Mesenchymal stem cell (in vitro differentiated cells and primary cell): ENCODE measurements around the gene KLHL25.

ENCODE experiments used
- DNase-seq: peaks from one replicate; pipeline ENCODE4 v3.0.0-alpha.2; 2013
- H2AFZ ChIP-seq: one replicate; pipeline ENCODE4 v1.6.1; 2013; ENCODE audit warnings: low read depth, mild to moderate bottlenecking, control low read depth, inconsistent platforms, low read length, moderate library complexity
- H2AK5ac ChIP-seq: 2 replicates; pipeline ENCODE4 v1.6.1; 2013; ENCODE audit warnings: low read length, moderate library complexity, mild to moderate bottlenecking, inconsistent platforms; ENCODE audit not compliant: severe bottlenecking
- H2BK120ac ChIP-seq: one replicate; pipeline ENCODE4 v1.6.1; 2013; ENCODE audit warnings: low read depth, mild to moderate bottlenecking, inconsistent platforms, low read length, moderate library complexity
- H2BK12ac ChIP-seq, 2 experiments: one replicate each; pipeline ENCODE4 v1.6.1; 2013; ENCODE audit warnings: inconsistent platforms in 2 of 2, low read length in 2 of 2, mild to moderate bottlenecking in 2 of 2, moderate library complexity in 2 of 2, control low read depth in 1 of 2
- H2BK15ac ChIP-seq: one replicate; pipeline ENCODE4 v1.6.1; 2013; ENCODE audit warnings: mild to moderate bottlenecking, low read depth, inconsistent platforms; ENCODE audit not compliant: poor library complexity, severe bottlenecking
- H2BK5ac ChIP-seq: 2 replicates; pipeline ENCODE4 v1.6.1; 2013; ENCODE audit warnings: low read depth, mild to moderate bottlenecking, low read length, control low read depth, inconsistent platforms; ENCODE audit not compliant: poor library complexity, severe bottlenecking
- H3K14ac ChIP-seq, 2 experiments: one replicate each; pipeline ENCODE4 v1.6.1; 2013; ENCODE audit warnings: inconsistent platforms in 2 of 2, low read length in 2 of 2, control low read depth in 1 of 2, mild to moderate bottlenecking in 1 of 2, moderate library complexity in 1 of 2
- H3K18ac ChIP-seq, 2 experiments: one replicate each; pipeline ENCODE4 v1.6.1; 2013; ENCODE audit warnings: inconsistent platforms in 2 of 2, low read length in 2 of 2, control low read depth in 1 of 2, low read depth in 1 of 2, mild to moderate bottlenecking in 1 of 2
- H3K23ac ChIP-seq, 2 experiments: one replicate each; pipeline ENCODE4 v1.6.1; 2013; ENCODE audit warnings: inconsistent platforms in 2 of 2, low read length in 2 of 2, mild to moderate bottlenecking in 2 of 2, moderate library complexity in 2 of 2, control low read depth in 1 of 2
- H3K27ac ChIP-seq: 2 replicates; pipeline ENCODE4 v1.5.1; 2013; ENCODE audit warnings: mild to moderate bottlenecking, moderate library complexity, low read length, control low read depth, inconsistent platforms; ENCODE audit not compliant: poor library complexity, severe bottlenecking
- H3K27me3 ChIP-seq, 2 experiments: 2 replicates each; pipeline versions ENCODE4 v1.6.1 to v1.7.0; 2013; ENCODE audit warnings: low read length in 2 of 2, mild to moderate bottlenecking in 2 of 2, moderate library complexity in 2 of 2, control low read depth in 1 of 2, inconsistent platforms in 1 of 2; ENCODE audit not compliant: control insufficient read depth in 1 of 2, insufficient read depth in 1 of 2
- H3K36me3 ChIP-seq, 2 experiments: 2 replicates each; pipeline versions ENCODE4 v1.6.1 to v1.7.0; 2013; ENCODE audit warnings: low read length in 2 of 2, control low read depth in 1 of 2, inconsistent platforms in 1 of 2, low read depth in 1 of 2, mild to moderate bottlenecking in 1 of 2; ENCODE audit not compliant: insufficient read depth in 2 of 2, control insufficient read depth in 1 of 2
- H3K4ac ChIP-seq, 2 experiments: one replicate each; pipeline ENCODE4 v1.6.1; 2013; ENCODE audit warnings: inconsistent platforms in 2 of 2, low read length in 2 of 2, mild to moderate bottlenecking in 2 of 2, moderate library complexity in 2 of 2, control low read depth in 1 of 2, low read depth in 1 of 2
- H3K4me1 ChIP-seq: 2 replicates; pipeline ENCODE4 v1.6.1; 2013; ENCODE audit warnings: low read depth, low read length, control low read depth; ENCODE audit not compliant: control insufficient read depth, insufficient read depth
- H3K4me2 ChIP-seq: 2 replicates; pipeline ENCODE4 v1.6.1; 2013; ENCODE audit warnings: low read length, mild to moderate bottlenecking, inconsistent platforms; ENCODE audit not compliant: poor library complexity, severe bottlenecking
- H3K4me3 ChIP-seq, 2 experiments: 2 replicates each; pipeline versions ENCODE4 v1.5.1 to v1.7.0; 2013; ENCODE audit warnings: low read length in 2 of 2, mild to moderate bottlenecking in 2 of 2, control low read depth in 1 of 2, low read depth in 1 of 2; ENCODE audit not compliant: insufficient read depth in 1 of 2
- H3K79me1 ChIP-seq: replicated peaks from 2 replicates; pipeline ENCODE4 v1.6.1; 2013; ENCODE audit warnings: mild to moderate bottlenecking, control low read depth, low read length, inconsistent platforms; ENCODE audit not compliant: poor library complexity, severe bottlenecking
- H3K9ac ChIP-seq: 2 replicates; pipeline ENCODE4 v1.7.0; 2013; ENCODE audit warnings: mild to moderate bottlenecking, low read length, moderate library complexity
- H3K9me3 ChIP-seq: 2 replicates; pipeline ENCODE4 v1.7.0; 2013; ENCODE audit warnings: mild to moderate bottlenecking, low read length; ENCODE audit not compliant: control insufficient read depth
- H4K8ac ChIP-seq: one replicate; pipeline ENCODE4 v1.6.1; 2013; ENCODE audit warnings: inconsistent platforms, mild to moderate bottlenecking, low read length, moderate library complexity
- H4K91ac ChIP-seq: one replicate; pipeline ENCODE4 v1.6.1; 2013; ENCODE audit warnings: mild to moderate bottlenecking, low read length, inconsistent platforms
- WGBS: methylation state at CpG from one replicate; pipeline ENCODE4 v1.1.7; 2013; ENCODE audit warnings: mixed read lengths; 5-methylcytosine and 5-hydroxymethylcytosine counted together

Gene KLHL25

GRCh38 chr15:85757939-85758654 lies 36.6 kb downstream of the KLHL25 start:
- no peak overlapping the region for H4K91ac ChIP-seq
- no peak overlapping the region for H2BK120ac ChIP-seq
- no peak overlapping the region for H3K14ac ChIP-seq
- H3K23ac ChIP-seq, result no peak overlapping the region
- no peak for DNase-seq
- H3K9ac ChIP-seq, result no peak overlapping the region
- no peak overlapping the region for H2BK5ac ChIP-seq
- no peak overlapping the region for H2AFZ ChIP-seq
- H2AK5ac ChIP-seq, result no peak overlapping the region
- no peaks in the 10 kb centered on the region for H3K27me3 ChIP-seq
- no peak overlapping the region for H2BK15ac ChIP-seq
- H3K27ac ChIP-seq, result no peak overlapping the region
- 88% methylated on average over 17 of the region's 17 CpGs for WGBS
- no peaks in the 10 kb centered on the region for H3K9me3 ChIP-seq
- peaks cover 18% of the 10 kb centered on the region for H3K79me1 ChIP-seq
- peaks cover 0 to 39% of the 10 kb centered on the region in 2 experiments for H3K36me3 ChIP-seq
- H2BK12ac ChIP-seq, result no peak overlapping the region
- H3K4me2 ChIP-seq, result no peak overlapping the region
- no peak overlapping the region for H3K4ac ChIP-seq
- no peak overlapping the region for H3K4me3 ChIP-seq
- H3K4me1 ChIP-seq, result peaks cover 13% of the 10 kb centered on the region
- H4K8ac ChIP-seq, result no peak overlapping the region
- no peak overlapping the region for H3K18ac ChIP-seq

GRCh38 chr15:85757073-85757938 lies 37.4 kb downstream of the KLHL25 start:
- Histone ChIP-seq H3K79me1 (peaks cover 12% of the 10 kb centered on the region), H3K14ac (no peak overlapping the region), H4K8ac (no peak overlapping the region), H2BK5ac (no peak overlapping the region), H2BK15ac (no peak overlapping the region), H3K4ac (no peak overlapping the region), H3K9ac (no peak overlapping the region), H3K9me3 (no peaks in the 10 kb centered on the region), H4K91ac (no peak overlapping the region), H2AFZ (no peak overlapping the region), H2AK5ac (no peak overlapping the region), H3K4me3 (no peak overlapping the region), H3K27me3 (no peaks in the 10 kb centered on the region), H3K4me2 (no peak overlapping the region), H2BK120ac (no peak overlapping the region), H3K18ac (no peak overlapping the region), H3K4me1 (peaks cover 8% of the 10 kb centered on the region), H3K23ac (no peak overlapping the region), H3K36me3 (peaks cover 0 to 44% of the 10 kb centered on the region in 2 experiments), H3K27ac (no peak overlapping the region), H2BK12ac (no peak overlapping the region)
- DNase-seq, result no peak
- 91% methylated on average over 11 of the region's 13 CpGs for WGBS

GRCh38 chr15:85756411-85757072 lies 38.2 kb downstream of the KLHL25 start:
- H3K36me3 ChIP-seq, result peaks cover 0 to 44% of the 10 kb centered on the region in 2 experiments
- 96% methylated on average over 9 of the region's 9 CpGs for WGBS

GRCh38 chr15:85755942-85756341 lies 38.8 kb downstream of the KLHL25 start:
- Histone ChIP-seq H3K23ac (no peak overlapping the region), H3K4ac (no peak overlapping the region), H3K4me3 (no peak overlapping the region), H3K9ac (no peak overlapping the region), H2BK5ac (no peak overlapping the region), H3K27ac (no peak overlapping the region), H2AFZ (no peak overlapping the region), H3K14ac (no peak overlapping the region), H4K8ac (no peak overlapping the region), H3K79me1 (peaks cover 4% of the 10 kb centered on the region), H2AK5ac (no peak overlapping the region), H2BK15ac (no peak overlapping the region), H3K4me1 (peaks cover 3% of the 10 kb centered on the region), H3K9me3 (no peaks in the 10 kb centered on the region), H2BK120ac (no peak overlapping the region), H3K36me3 (peaks cover 0 to 46% of the 10 kb centered on the region in 2 experiments), H3K4me2 (no peak overlapping the region), H3K27me3 (no peaks in the 10 kb centered on the region), H2BK12ac (no peak overlapping the region), H4K91ac (no peak overlapping the region), H3K18ac (no peak overlapping the region)
- WGBS, result 98% methylated on average over 4 of the region's 4 CpGs
- no peak for DNase-seq

More at GRCh38 chr15:85756411-85757072, 38.2 kb downstream of the KLHL25 start:
- Histone ChIP-seq H3K14ac (no peak overlapping the region), H3K4me3 (no peak overlapping the region), H3K4me1 (peaks cover 3% of the 10 kb centered on the region), H2BK12ac (no peak overlapping the region), H3K4ac (no peak overlapping the region), H2BK15ac (no peak overlapping the region), H3K9me3 (no peaks in the 10 kb centered on the region), H3K9ac (no peak overlapping the region), H2BK120ac (no peak overlapping the region), H4K91ac (no peak overlapping the region), H3K27me3 (no peaks in the 10 kb centered on the region), H3K23ac (no peak overlapping the region), H3K18ac (no peak overlapping the region), H3K79me1 (peaks cover 8% of the 10 kb centered on the region), H3K27ac (no peak overlapping the region), H4K8ac (no peak overlapping the region), H2BK5ac (no peak overlapping the region), H2AK5ac (no peak overlapping the region), H3K4me2 (no peak overlapping the region), H2AFZ (no peak overlapping the region)
- DNase-seq, result no peak
